Lower leg skin (tissue), 3 donors: ENCODE results near the gene BRWD1.

ENCODE experiments used
- CTCF ChIP-seq, 3 donors: fragments of 450-650 bp; IDR thresholded peaks; one replicate each; pipeline ENCODE4 v1.5.1; 2016; ENCODE audit warnings: antibody characterized with exemption in 3 of 3, mild to moderate bottlenecking in 3 of 3, moderate library complexity in 2 of 3
- POLR2A ChIP-seq, 2 donors: fragments of 450-650 bp; IDR thresholded peaks; one replicate each; pipeline ENCODE4 v1.6.1; 2016 to 2017; ENCODE audit warnings: antibody characterized with exemption in 2 of 2, mild to moderate bottlenecking in 1 of 2, moderate library complexity in 1 of 2

GRCh38 chr21:39330001-39330400 is 16.6 kb upstream of the BRWD1 start:
- TF ChIP-seq CTCF (IDR thresholded peaks at IDR 0.05) (no peak), POLR2A (IDR thresholded peaks at IDR 0.05) (no peak)
